ENCODE data around the gene FAM193A.
A peak's percentile ranks its signal among the peaks of the same experiment; 100 is the strongest.
"Not testable (repeated sequence)": the region's sequence is repeated elsewhere in the genome, so short reads cannot be mapped to it uniquely, and the experiment has no call there.

FAM193A gene

DNA sequence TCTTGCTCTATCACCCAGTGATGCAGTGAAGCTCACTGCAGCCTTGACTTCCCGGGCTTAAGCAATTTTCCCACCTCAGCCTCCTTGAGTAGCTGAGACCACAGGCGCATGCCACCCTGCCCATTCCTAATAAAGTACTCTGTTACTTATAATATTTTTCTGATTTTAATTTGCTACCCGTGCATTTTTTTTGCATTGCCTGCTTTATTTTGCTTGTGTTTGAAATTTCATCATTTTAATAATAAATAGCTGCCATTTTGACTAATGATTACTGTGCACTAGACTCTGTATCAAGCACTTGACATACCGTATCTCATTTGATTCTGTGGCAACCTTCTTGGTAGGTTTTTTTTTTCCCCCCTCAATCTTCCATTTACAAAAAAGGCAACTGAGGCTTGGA is 41.7 kb downstream of the FAM193A start:
- Mint-ChIP-seq H3K9me3 (no peaks in the 10 kb centered on the region), H3K27ac (no peak overlapping the region), H3K27me3 (no peaks in the 10 kb centered on the region), H3K4me1 (peaks cover 29% of the 10 kb centered on the region), H3K4me3 (no peak overlapping the region), H3K36me3 (ENCODE audit: low read depth) (peaks cover 17% of the 10 kb centered on the region)
- DNase-seq (no peak), ATAC-seq (no peak)

GRCh38 chr4:2579910-2580309 is 43.5 kb downstream of the FAM193A start:
- ATAC-seq (no peak), DNase-seq (no peak)
- H3K4me3 Mint-ChIP-seq: no peak overlapping the region
- peaks cover 16% of the 10 kb centered on the region for H3K36me3 Mint-ChIP-seq (ENCODE audit: low read depth)
- H3K9me3 Mint-ChIP-seq: no peaks in the 10 kb centered on the region
- H3K4me1 Mint-ChIP-seq: peaks cover 21% of the 10 kb centered on the region
- H3K27me3 Mint-ChIP-seq: no peaks in the 10 kb centered on the region
- H3K27ac Mint-ChIP-seq: no peak overlapping the region

DNA sequence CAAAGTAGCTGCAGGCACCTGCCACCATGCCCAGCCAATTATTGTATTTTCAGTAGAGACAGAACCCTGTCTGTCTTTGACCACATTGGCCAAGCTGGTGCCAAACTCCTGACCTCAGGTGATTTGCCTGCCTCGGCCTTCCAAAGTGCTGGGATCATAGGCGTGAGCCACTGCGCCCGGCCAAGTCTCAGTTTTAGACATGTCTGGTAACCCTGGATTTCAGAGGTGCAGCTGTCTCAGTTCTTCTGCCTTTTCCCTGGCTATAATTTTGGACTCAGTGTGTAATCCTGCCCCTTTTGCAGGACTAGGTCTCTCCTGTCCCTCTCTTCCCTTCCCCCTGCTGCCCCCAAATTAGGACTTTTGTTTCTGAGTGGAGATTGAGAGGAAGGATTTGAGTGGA is 46.6 kb downstream of the FAM193A start:
- H3K27ac Mint-ChIP-seq: no peak overlapping the region

GRCh38 chr4:2583517-2583916 is 47.1 kb downstream of the FAM193A start:
- no peak overlapping the region for H3K4me3 Mint-ChIP-seq
- peaks cover 32% of the 10 kb centered on the region for H3K4me1 Mint-ChIP-seq
- no peaks in the 10 kb centered on the region for H3K9me3 Mint-ChIP-seq
- peaks cover 10% of the 10 kb centered on the region for H3K36me3 Mint-ChIP-seq (ENCODE audit: low read depth)
- H3K27me3 Mint-ChIP-seq: no peaks in the 10 kb centered on the region
- DNase-seq (no peak), ATAC-seq (no peak)
- H3K27ac Mint-ChIP-seq: no peak overlapping the region

More for the DNA sequence above, 46.6 kb downstream of the FAM193A start:
- DNase-seq (no peak), ATAC-seq (no peak)
- peaks cover 27% of the 10 kb centered on the region for H3K4me1 Mint-ChIP-seq
- H3K27me3 Mint-ChIP-seq: no peaks in the 10 kb centered on the region
- H3K4me3 Mint-ChIP-seq: no peak overlapping the region
- H3K9me3 Mint-ChIP-seq: no peaks in the 10 kb centered on the region
- peaks cover 10% of the 10 kb centered on the region for H3K36me3 Mint-ChIP-seq (ENCODE audit: low read depth)

- Mint-ChIP-seq H3K4me1 (peaks cover 45% of the 10 kb centered on the region), H3K27ac (no peak overlapping the region), H3K27me3 (no peaks in the 10 kb centered on the region), H3K36me3 (ENCODE audit: low read depth) (no peaks in the 10 kb centered on the region), H3K4me3 (no peak overlapping the region), H3K9me3 (no peaks in the 10 kb centered on the region)
- no peak for ATAC-seq
- DNase-seq: no peak
Observed at GRCh38 chr4:2586502-2586901, 50.1 kb downstream of the FAM193A start.

- no peaks in the 10 kb centered on the region for H3K9me3 Mint-ChIP-seq
- H3K27ac Mint-ChIP-seq: no peak overlapping the region
- no peaks in the 10 kb centered on the region for H3K36me3 Mint-ChIP-seq (ENCODE audit: low read depth)
- no peak overlapping the region for H3K4me3 Mint-ChIP-seq
- H3K4me1 Mint-ChIP-seq: peaks cover 43% of the 10 kb centered on the region
- no peak for ATAC-seq
- no peaks in the 10 kb centered on the region for H3K27me3 Mint-ChIP-seq
- no peak for DNase-seq
Observed at GRCh38 chr4:2587213-2587823, 50.9 kb downstream of the FAM193A start.

- H3K27ac Mint-ChIP-seq: no peak overlapping the region
- no peak overlapping the region for H3K4me3 Mint-ChIP-seq
- no peaks in the 10 kb centered on the region for H3K9me3 Mint-ChIP-seq
- H3K4me1 Mint-ChIP-seq: peaks cover 45% of the 10 kb centered on the region
- H3K36me3 Mint-ChIP-seq (ENCODE audit: low read depth): no peaks in the 10 kb centered on the region
- H3K27me3 Mint-ChIP-seq: no peaks in the 10 kb centered on the region
- DNase-seq (no peak), ATAC-seq (no peak)
Observed at GRCh38 chr4:2588259-2588658, 51.8 kb downstream of the FAM193A start.

DNA sequence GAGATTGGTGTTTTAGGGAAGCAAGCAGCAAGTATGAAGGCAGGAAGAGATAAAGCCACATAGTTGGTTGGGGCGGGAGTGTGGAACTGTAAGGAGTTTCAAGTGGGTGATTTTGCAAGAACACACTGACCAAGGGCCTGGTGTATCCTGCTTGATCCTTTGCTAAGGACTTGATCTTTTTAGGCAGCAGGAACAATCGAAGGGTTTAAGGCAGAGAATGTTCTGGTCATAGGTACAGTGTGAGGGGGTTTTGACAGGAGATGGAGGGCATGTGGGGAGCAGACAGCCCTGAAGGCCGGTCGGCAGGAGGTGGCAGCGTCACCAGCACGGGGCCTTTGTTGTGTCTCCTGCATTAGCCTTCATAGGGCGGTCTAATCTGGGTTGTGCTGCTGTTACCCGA is 54.7 kb downstream of the FAM193A start:
- ATAC-seq (no peak), DNase-seq (no peak)
- Mint-ChIP-seq H3K27ac (peak overlapping the region; percentile 55), H3K4me1 (peaks cover 57% of the 10 kb centered on the region), H3K9me3 (no peaks in the 10 kb centered on the region), H3K27me3 (no peaks in the 10 kb centered on the region), H3K4me3 (no peak overlapping the region), H3K36me3 (ENCODE audit: low read depth) (no peaks in the 10 kb centered on the region)

DNA sequence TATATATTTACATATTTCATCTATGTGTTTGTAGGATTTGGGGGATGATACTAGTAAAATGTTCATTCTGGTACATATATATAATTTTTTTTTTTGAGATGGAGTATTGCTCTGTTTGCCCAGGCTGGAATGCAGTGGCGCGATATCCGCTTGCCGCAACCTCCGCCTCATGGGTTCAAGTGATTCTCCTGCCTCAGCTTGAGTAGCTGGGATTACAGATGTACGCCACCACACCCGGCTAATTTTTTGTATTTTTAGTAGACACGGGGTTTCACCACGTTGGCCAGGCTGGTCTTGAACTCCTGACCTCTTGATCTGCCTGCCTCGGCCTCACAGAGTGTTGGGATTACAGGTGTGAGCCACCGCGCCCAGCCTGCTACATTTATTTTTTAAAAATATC is 55.6 kb downstream of the FAM193A start:
- not testable (repeated sequence) for H3K4me3 Mint-ChIP-seq; DNase-seq; H3K36me3 Mint-ChIP-seq (ENCODE audit: low read depth); H3K9me3 Mint-ChIP-seq; H3K27me3 Mint-ChIP-seq; H3K27ac Mint-ChIP-seq; ATAC-seq
- peaks cover 57% of the 10 kb centered on the region for H3K4me1 Mint-ChIP-seq

DNA sequence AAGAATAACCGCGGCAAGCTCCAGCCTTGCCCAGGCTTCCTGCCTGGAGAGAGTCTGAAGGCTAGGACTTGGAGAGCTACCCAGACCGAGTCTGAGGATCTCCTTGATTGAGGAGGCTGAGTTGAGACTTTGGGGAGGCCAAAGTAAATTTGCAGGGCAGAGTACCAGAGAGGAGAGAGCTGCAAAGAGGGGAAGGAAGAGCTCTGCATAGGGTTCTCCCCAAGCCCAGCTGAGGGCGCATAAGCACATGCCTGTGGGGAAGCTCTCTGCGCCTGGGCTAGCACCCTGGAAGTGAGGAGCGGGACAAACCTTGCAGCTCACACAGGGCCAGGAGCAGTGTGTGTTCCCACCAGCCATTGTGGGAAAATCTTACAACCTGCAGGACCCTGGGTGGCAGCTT is 56.1 kb downstream of the FAM193A start:
- no peak for ATAC-seq

DNA sequence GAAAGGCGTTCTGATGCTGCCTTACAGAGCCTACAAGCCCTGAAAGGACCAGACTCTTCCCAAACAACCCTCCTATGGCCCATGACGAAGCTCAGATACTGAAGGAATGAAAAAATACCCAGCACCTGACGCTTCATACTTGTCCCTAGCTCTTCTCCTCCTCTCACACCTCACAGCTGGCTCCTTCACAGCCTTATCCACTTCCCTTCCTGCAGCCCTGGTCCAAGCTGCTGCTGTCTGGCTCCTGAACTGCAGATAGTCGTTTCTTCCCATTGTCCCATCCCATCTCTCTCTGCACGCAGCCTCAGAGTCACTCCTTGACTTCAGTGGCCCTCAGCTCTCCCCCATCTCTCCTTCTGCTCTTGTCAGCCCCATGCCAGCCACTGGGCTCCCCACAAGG is 56.6 kb downstream of the FAM193A start:
- H3K27me3 Mint-ChIP-seq: no peaks in the 10 kb centered on the region
- no peak overlapping the region for H3K4me3 Mint-ChIP-seq
- peaks cover 3% of the 10 kb centered on the region for H3K36me3 Mint-ChIP-seq (ENCODE audit: low read depth)
- no peaks in the 10 kb centered on the region for H3K9me3 Mint-ChIP-seq
- peak; percentile 25 for ATAC-seq
- peaks cover 62% of the 10 kb centered on the region for H3K4me1 Mint-ChIP-seq
- no peak overlapping the region for H3K27ac Mint-ChIP-seq
- DNase-seq: no peak

More for the DNA sequence above, 56.1 kb downstream of the FAM193A start:
- H3K9me3 Mint-ChIP-seq: no peaks in the 10 kb centered on the region
- no peak overlapping the region for H3K4me3 Mint-ChIP-seq
- peaks cover 3% of the 10 kb centered on the region for H3K36me3 Mint-ChIP-seq (ENCODE audit: low read depth)
- peaks cover 61% of the 10 kb centered on the region for H3K4me1 Mint-ChIP-seq
- DNase-seq: no peak
- H3K27ac Mint-ChIP-seq: no peak overlapping the region
- no peaks in the 10 kb centered on the region for H3K27me3 Mint-ChIP-seq

- peaks cover 9% of the 10 kb centered on the region for H3K36me3 Mint-ChIP-seq (ENCODE audit: low read depth)
- no peak overlapping the region for H3K4me3 Mint-ChIP-seq
Observed at GRCh38 chr4:2595436-2595835, 59.0 kb downstream of the FAM193A start.

GRCh38 chr4:2595952-2596552 is 59.6 kb downstream of the FAM193A start:
- no peak for ATAC-seq
- Mint-ChIP-seq H3K9me3 (no peaks in the 10 kb centered on the region), H3K27me3 (no peaks in the 10 kb centered on the region), H3K4me1 (peaks cover 66% of the 10 kb centered on the region), H3K4me3 (no peak overlapping the region), H3K27ac (no peak overlapping the region), H3K36me3 (ENCODE audit: low read depth) (peaks cover 9% of the 10 kb centered on the region)
- DNase-seq: no peak

More at GRCh38 chr4:2595436-2595835, 59.0 kb downstream of the FAM193A start:
- peaks cover 72% of the 10 kb centered on the region for H3K4me1 Mint-ChIP-seq
- H3K27me3 Mint-ChIP-seq: no peaks in the 10 kb centered on the region
- no peak for ATAC-seq
- H3K27ac Mint-ChIP-seq: no peak overlapping the region
- H3K9me3 Mint-ChIP-seq: no peaks in the 10 kb centered on the region
- no peak for DNase-seq

DNA sequence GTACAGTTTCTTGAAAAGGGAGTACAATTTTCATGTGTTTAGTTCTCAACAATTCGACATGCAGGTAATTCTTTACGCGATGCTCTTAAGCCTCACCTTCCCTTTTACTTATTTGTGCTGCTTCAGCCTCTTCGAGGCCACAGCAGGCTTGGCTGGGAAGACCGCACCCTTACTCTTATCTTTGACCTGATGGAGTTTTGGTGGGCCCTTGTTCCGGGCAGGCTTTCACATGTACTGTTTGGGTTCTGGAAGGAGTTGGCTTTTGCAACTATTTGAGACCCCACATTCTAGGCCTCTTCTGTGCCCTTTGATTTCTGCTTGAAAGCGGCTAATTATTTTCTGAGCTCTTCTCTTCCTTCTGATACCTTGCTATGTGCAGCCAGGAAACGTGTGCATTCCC is 60.2 kb downstream of the FAM193A start:
- Mint-ChIP-seq H3K36me3 (ENCODE audit: low read depth) (peaks cover 9% of the 10 kb centered on the region), H3K9me3 (no peaks in the 10 kb centered on the region), H3K27me3 (no peaks in the 10 kb centered on the region), H3K4me3 (no peak overlapping the region), H3K27ac (no peak overlapping the region), H3K4me1 (peaks cover 60% of the 10 kb centered on the region)
- ATAC-seq: no peak
- no peak for DNase-seq

GRCh38 chr4:2598511-2599303 is 62.3 kb downstream of the FAM193A start:
- no peaks in the 10 kb centered on the region for H3K9me3 Mint-ChIP-seq
- H3K36me3 Mint-ChIP-seq (ENCODE audit: low read depth): peaks cover 9% of the 10 kb centered on the region
- H3K27me3 Mint-ChIP-seq: no peaks in the 10 kb centered on the region
- peak overlapping the region; percentile 34 for H3K4me3 Mint-ChIP-seq
- H3K4me1 Mint-ChIP-seq: peaks cover 49% of the 10 kb centered on the region
- DNase-seq (no peak), ATAC-seq (peak; percentile 71)
- peak overlapping the region; percentile 73 for H3K27ac Mint-ChIP-seq
